ENCODE measurements around the gene FOXA3. TPM values are rescaled to one million over a fixed set of nuclear protein-coding genes. Genes with fewer than 3 reads are reported as not detected.
A peak's percentile ranks its signal among the peaks of the same experiment; 100 is the strongest.

The FOXA3 gene
- total RNA-seq, 1 experiment from 2014 or later: 22.2 TPM

DNA sequence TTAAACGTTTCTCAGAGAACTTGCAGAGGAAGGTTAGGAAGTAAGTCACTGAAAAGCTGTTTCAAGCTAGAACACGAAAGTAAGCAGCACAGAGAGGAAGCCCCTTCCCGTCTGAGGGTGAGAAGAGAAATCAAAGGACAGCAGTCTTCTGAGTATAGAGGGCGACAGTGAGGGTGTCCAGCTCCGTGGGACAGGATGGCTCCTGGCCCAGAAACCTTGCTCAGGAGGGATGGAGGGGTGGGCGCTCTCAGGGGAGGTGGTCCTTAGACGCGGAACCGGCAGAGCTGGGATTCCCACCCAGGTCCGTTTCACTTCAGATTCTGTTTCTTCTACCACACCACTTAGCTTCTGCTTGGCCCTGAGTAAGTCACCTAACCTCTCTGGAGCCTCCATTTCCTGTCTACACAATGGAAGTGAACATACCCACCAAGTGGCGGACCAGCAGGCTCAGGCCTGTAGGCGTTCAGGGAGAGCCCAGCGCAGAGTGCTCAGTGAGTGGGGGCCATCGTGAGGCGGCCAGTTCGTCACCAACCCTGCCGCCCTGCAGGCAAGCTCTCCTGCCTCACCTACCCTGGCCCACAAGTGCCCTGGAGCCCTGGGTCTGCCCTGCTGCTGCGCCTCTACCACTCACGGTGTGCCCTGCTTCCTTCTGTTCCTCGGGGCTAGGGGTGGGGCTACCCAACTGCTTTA, 43.6 kb upstream of the FOXA3 start:
- Histone ChIP-seq H3K4me1 (ENCODE audit: insufficient read depth, low read length) (0 out of 2 replicates have a peak, but pooled peaks cover 1% of the 10 kb centered on the region), H2BK120ac (ENCODE audit: low read depth, low read length, poor library complexity, severe bottlenecking) (no peak overlapping the region), H3K14ac (ENCODE audit: insufficient read depth, low read length) (no peak overlapping the region), H3K56ac (ENCODE audit: insufficient read length, low read depth, low read length) (no peak overlapping the region), H2BK12ac (ENCODE audit: insufficient read length, low read depth, low read length) (no peak overlapping the region), H4K5ac (ENCODE audit: insufficient read length, low read depth, low read length) (no peak overlapping the region), H3T11ph (ENCODE audit: low read length) (no peak overlapping the region), H3K4ac (ENCODE audit: low read depth, low read length) (no peak overlapping the region), H2BK20ac (ENCODE audit: low read depth, low read length, poor library complexity, severe bottlenecking) (no peak overlapping the region), H4K91ac (ENCODE audit: insufficient read length, low read depth, low read length) (no peak overlapping the region), H3K9me3 (ENCODE audit: control insufficient read depth, low read depth, low read length) (no peaks in the 10 kb centered on the region), H2AFZ (ENCODE audit: low read length) (no peak overlapping the region), H3K4me2 (ENCODE audit: insufficient read depth, insufficient read length, low read length) (no peak overlapping the region), H3K79me2 (ENCODE audit: insufficient read depth, low read length) (no peaks in the 10 kb centered on the region), H3K23ac (ENCODE audit: insufficient read length, low read depth, low read length) (no peak overlapping the region), H2AK5ac (ENCODE audit: insufficient read length, low read length) (no peak overlapping the region), H3K9ac (ENCODE audit: extremely low read depth, insufficient read length, low read length) (no peak overlapping the region), H2BK15ac (ENCODE audit: low read depth, low read length) (no peak overlapping the region), H3K18ac (ENCODE audit: insufficient read length, low read depth, low read length) (no peak overlapping the region), H2BK5ac (ENCODE audit: insufficient read length, low read length) (no peak overlapping the region), H3K27ac (ENCODE audit: insufficient read length, low read depth, low read length) (no peak overlapping the region), H4K20me1 (ENCODE audit: control insufficient read depth, insufficient read depth, insufficient read length) (no peaks in the 10 kb centered on the region), H3K23me2 (ENCODE audit: insufficient read length, low read depth, low read length, poor library complexity, severe bottlenecking) (peaks cover 6% of the 10 kb centered on the region), H4K8ac (replicated peaks; ENCODE audit: insufficient read length, low read depth, low read length) (no peak overlapping the region), H3K79me1 (ENCODE audit: insufficient read depth, low read depth, low read length, poor library complexity, severe bottlenecking) (no peaks in the 10 kb centered on the region), H3K27me3 (ENCODE audit: insufficient read depth, low read length) (no peaks in the 10 kb centered on the region)
- H3K36me3 Mint-ChIP-seq (ENCODE audit: insufficient read depth in 1 of 3, low read depth in 3 of 3): peaks cover 24 to 62% (median 59%) of the 10 kb centered on the region in 3 experiments
- no peaks in the 10 kb centered on the region for H3K9me3 Mint-ChIP-seq
- no peak overlapping the region for H3K4me3 Mint-ChIP-seq
- TF ChIP-seq CTCF (conservative IDR thresholded peaks at IDR 0.05): peak; percentile 26; the same call in 1 of the 3 replicates
- no peaks in the 10 kb centered on the region; the same call in 1 of the 2 replicates for H3K27me3 Mint-ChIP-seq (ENCODE audit: low read depth)
- WGBS (ENCODE audit: extremely low coverage, insufficient read length, low lambda C conversion rate): no CpG with 5 or more reads among the region's 20 CpGs
- peak overlapping the region in 1 of 3 experiments; percentile 34; a peak in 3 of 7 replicates for H3K27ac Mint-ChIP-seq
- no peak for DNase-seq
- H3K4me1 Mint-ChIP-seq: peaks cover 18 to 29% of the 10 kb centered on the region in 2 experiments
